NB4 (cell line): ENCODE results near the gene TAPT1.

ENCODE experiments used
- POLR2A ChIP-seq: IDR thresholded peaks from 2 replicates; pipeline ENCODE4 v1.6.1; 2011; ENCODE audit warnings: mild to moderate bottlenecking; ENCODE audit not compliant: insufficient read length; ENCODE audit errors: extremely low read depth
- TF ChIP-seq, protein P1 (sequence below): IDR thresholded peaks from one replicate; pipeline ENCODE4 v1.5.1; 2012; ENCODE audit warnings: low read depth, low read length

DNA sequence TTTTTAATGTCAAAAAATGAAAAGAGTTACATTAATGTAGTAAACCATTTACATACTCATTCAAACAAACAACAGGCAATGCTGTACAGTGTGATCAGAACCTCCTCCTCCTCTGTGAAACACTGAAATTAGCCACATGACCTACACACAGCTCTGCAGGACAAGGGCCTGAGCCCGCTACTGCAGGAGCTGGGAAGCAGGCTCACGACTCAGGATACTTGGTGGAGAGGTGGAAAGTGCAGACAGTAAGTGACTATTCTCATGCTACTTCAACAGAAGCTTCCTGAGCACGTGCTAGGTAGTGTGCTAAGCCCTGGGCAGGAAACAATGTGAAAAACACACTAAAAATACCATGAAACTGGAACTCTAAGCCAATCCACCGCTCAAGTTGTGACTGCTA is 56.8 kb downstream of the TAPT1 start:
- TF ChIP-seq, protein P1, sequence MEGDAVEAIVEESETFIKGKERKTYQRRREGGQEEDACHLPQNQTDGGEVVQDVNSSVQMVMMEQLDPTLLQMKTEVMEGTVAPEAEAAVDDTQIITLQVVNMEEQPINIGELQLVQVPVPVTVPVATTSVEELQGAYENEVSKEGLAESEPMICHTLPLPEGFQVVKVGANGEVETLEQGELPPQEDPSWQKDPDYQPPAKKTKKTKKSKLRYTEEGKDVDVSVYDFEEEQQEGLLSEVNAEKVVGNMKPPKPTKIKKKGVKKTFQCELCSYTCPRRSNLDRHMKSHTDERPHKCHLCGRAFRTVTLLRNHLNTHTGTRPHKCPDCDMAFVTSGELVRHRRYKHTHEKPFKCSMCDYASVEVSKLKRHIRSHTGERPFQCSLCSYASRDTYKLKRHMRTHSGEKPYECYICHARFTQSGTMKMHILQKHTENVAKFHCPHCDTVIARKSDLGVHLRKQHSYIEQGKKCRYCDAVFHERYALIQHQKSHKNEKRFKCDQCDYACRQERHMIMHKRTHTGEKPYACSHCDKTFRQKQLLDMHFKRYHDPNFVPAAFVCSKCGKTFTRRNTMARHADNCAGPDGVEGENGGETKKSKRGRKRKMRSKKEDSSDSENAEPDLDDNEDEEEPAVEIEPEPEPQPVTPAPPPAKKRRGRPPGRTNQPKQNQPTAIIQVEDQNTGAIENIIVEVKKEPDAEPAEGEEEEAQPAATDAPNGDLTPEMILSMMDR = no peak
- no peak for TF ChIP-seq POLR2A
